Fibroblast of skin of left biceps (primary cell): Measurements from ENCODE around the gene TMEM131L.

Experiments
- DNase-seq, 2 experiments: peaks; one replicate each; pipeline ENCODE4 v3.0.0-alpha.2; 2013; ENCODE audit warnings: low read depth in 2 of 2

Gene TMEM131L

DNA sequence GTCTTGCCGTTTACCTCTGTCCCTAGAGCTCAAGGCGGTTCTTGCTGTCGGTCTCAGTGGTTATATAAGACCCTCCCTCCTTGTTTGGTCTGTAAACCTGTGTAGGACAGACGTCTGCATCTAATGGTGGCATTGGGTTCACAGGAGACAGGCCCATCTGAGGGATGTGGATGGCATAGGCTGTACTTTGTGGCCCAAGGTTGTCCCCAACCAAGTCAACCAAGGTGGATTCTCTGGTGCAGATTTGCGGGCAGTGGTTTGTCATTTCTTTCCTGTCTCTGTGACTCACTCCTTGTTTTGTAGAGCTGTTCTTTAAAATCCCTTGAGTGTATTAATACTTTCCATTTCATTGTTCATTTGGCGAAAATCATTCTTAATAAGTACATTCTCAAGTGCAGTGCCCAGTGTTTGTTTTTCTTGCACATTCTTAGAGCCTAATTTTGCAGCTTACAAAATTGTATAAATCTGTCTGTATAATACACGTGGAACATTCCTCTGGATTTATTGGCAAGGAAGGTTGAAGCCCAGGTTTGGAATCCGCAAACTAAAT lies 149.9 kb downstream of the TMEM131L start:
- no peak for DNase-seq

DNA sequence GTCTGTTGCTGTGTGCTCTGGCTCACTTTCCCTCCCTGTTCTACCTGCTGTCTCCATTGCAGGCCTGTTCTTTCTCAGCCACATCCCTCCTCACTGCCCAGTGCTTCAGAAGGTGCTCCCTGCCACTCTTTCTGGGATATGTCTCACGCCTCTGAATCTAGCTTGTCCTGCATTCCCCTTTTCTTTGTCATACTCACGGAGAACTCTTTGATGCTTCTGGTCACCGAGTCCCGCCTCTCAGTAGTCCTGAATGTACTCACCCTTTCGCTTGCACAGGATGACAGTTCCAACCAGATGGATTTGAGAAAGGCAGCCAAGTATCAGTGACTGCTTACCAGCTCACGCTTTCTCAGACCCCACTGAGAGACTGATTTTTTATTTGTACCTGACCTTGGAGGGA lies 152.7 kb downstream of the TMEM131L start:
- DNase-seq: no peak

- DNase-seq: no peak
These were observed 153.7 kb downstream of the TMEM131L start for GRCh38 chr4:153619811-153620210.

GRCh38 chr4:153620352-153620751 lies 154.2 kb downstream of the TMEM131L start:
- peak; percentile 37 to 45 for DNase-seq

- DNase-seq: no peak
These were observed 155.9 kb downstream of the TMEM131L start for GRCh38 chr4:153622093-153622492.

GRCh38 chr4:153622778-153623240 lies 156.6 kb downstream of the TMEM131L start:
- DNase-seq: no peak

DNA sequence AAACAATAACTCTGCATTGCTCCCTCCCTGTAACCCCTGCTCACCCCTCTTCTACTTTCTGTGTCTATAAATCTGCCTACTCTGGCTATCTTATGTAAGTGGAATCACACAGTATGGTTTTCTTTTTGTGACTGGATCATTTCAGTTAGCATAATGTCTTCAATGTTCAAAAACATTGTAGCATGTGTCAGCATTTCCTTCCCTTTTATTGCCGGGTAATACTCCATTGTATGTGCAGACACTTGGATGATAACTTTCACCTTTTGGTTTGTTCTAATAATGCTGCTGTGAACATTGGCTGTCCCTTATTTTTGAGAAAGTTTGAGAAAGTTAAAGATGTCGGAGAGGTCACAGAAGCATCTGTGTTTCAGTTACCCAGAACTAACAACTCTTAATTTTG lies 157.3 kb downstream of the TMEM131L start:
- DNase-seq: no peak

DNA sequence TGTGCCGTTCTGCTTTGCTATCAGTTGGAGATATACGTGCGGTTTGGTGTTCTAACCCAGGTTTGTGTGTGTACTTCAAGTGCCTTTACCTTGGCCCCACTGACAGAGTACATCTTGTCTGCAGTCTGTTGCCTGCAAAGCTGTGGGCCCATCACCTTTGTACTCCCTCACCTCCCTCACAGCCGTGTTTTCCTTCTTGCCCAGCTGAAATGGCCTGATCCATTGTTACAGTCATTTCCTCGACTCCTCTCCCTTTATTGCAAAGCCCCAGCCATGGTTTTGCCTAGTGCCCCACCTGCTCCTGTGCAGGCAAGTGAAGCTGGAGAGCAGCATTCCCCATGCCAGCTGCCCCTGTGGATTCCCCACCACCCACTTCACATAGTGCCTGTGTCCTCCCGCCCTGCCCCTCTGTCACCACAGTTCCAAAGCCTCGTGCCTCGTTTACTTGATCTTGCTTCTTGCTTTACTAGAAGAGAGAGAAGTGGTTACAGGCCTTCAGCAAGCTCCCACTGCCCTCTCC lies 162.7 kb downstream of the TMEM131L start:
- DNase-seq: no peak

- DNase-seq: no peak
These were observed 163.6 kb downstream of the TMEM131L start for GRCh38 chr4:153629776-153630175.

- no peak for DNase-seq
These were observed 168.7 kb downstream of the TMEM131L start for GRCh38 chr4:153634738-153635353.

DNA sequence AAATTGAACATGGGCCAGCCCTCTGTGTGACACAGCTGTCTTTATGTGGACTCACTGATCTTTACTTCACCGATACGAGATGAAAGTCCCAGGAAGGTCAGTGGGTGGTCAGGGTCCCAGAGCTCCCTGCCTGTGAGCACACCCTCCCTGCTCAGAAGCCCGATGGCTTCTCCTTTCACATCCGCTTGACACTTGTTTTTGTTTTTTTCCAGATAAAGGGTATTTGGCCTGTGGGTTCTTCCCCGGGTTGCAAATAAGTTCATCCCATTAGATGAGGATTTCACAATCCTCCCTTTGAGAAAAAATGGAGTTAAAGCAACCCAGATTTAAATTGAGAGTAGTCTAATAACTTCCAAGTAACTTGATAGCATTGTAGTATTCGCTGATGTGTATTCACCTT lies 169.7 kb downstream of the TMEM131L start:
- no peak for DNase-seq

DNA sequence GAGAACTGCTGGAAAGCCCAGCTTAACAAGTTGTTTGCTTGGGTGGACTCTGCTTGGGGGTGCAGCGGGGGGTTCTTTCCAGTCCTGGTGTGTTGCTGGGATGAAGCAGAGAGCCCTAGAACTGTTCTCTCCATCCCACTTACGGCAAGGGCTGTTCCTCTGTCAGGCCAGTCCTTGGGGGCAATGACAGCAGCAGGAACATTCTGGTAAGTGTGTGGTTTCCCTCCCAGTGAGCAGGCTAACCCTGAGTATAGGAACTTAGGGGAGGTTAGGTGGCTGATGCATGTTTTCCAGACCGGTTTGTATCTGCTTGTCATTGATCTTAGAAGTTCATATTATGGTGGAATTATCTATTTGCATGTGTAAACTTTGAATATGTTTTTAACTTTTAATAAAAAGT lies 171.0 kb downstream of the TMEM131L start:
- DNase-seq: no peak

DNA sequence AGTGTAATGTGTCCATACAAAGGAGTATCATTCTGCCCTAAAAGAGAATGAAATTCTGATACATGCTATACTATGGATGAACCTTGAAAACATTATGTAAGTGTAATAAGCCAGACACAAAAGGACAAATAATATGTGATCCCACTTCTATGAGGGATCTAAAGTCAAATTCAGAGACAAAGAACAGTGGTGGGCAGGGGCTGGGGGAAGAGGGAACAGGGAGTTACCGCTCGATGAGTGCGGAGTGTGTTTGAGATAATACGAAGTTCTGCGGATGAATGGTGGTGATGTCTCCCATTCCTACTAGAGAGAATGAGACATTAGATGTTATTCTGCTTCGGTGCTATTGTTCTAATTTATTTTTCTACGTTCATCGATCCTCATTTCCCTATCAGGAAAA lies 171.9 kb downstream of the TMEM131L start:
- no peak for DNase-seq

- no peak for DNase-seq
These were observed 172.8 kb downstream of the TMEM131L start for GRCh38 chr4:153638999-153639398.

DNA sequence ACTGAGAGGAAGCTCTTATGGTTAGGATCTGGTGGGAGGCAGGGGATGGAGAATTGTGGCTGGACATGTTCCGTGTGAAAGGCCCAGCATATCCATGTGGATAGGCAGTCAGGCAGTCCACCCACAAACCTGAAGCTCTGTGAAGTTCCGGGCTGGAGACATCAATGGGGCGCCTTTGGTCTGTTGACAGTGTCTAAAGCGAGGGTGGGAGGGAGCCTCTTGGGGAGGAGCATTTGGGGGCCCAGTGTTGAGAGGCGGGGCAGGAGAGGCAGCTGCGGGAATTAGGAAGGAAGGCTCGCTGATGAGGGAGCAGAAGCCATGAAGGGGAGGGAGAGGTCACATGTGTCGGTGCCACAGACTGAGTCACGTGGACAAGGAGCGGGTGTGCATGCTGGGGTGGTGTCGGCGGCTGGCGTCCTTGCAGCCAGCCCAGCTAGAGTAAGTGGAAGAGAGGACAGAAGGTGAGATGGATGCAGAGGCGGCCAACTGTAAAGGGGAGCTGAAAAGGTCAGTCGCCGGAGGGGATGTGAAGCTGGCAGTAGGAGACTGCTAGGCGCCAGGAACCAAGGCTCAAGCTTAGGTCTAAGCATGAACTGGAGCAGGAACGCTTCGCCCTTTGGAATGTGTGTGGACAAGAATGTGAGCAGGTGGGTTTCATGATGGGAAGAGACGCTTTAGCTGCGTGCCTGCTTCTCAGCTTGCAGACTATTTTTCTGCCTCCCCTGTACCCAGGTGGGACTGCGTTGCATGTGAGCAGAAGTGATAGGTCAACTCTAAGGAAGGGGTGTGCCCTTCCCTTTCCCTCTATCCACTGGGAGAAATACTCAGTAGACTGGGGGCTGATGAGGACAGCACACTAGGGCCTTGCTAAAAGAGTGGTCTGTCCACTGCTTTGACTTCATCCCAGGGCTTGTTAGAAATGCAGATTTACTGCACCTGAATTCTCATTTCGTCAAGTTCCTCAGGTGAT lies 174.0 kb downstream of the TMEM131L start:
- DNase-seq: no peak

- no peak for DNase-seq
These were observed 175.4 kb downstream of the TMEM131L start for GRCh38 chr4:153641532-153641931.

- peak; percentile 26 to 32 for DNase-seq
These were observed 177.5 kb downstream of the TMEM131L start for GRCh38 chr4:153643406-153644383.

- no peak for DNase-seq
These were observed 179.0 kb downstream of the TMEM131L start for GRCh38 chr4:153645183-153645582.

- DNase-seq: no peak
These were observed 180.1 kb downstream of the TMEM131L start for GRCh38 chr4:153646261-153646660.

DNA sequence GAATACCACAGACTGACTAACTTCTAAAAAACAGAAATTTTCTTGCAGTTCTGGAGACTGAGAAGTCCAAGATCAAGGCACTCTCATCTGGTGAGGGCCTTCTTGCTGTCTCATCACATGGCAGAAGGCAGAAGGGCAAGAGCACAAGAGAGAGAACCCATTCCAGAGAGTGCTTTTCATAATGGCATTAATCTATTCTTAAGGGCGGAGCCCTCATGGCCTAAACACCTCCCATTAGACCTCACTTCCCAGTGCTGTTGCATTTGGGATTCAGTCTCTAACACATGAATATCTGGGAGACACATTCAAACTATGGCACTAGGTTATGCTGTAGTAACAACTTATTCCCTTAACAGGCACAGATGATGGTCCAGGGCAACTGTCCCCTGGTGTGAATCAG lies 180.8 kb downstream of the TMEM131L start:
- DNase-seq: no peak

GRCh38 chr4:153647975-153648374 lies 181.8 kb downstream of the TMEM131L start:
- no peak for DNase-seq
